H1 (cell line): ENCODE results near the gene TTC32.

Source experiments
- MAFK ChIP-seq: IDR thresholded peaks from 2 replicates; pipeline ENCODE4 v1.6.1; 2012; ENCODE audit warnings: low read depth, mild to moderate bottlenecking, improper control_type of control experiment, low read length
- SIX5 ChIP-seq: IDR thresholded peaks from 2 replicates; pipeline ENCODE4 v1.6.1; 2011; ENCODE audit warnings: mild to moderate bottlenecking, low read depth, low read length
- TF ChIP-seq, protein P1 (sequence below), 3 experiments: IDR thresholded peaks; 1 replicate in 2 of 3; 2 replicates in 1 of 3; pipeline versions ENCODE4 v1.5.1 to v1.6.1; 2011; ENCODE audit warnings: low read length in 3 of 3, mild to moderate bottlenecking in 3 of 3, inconsistent platforms in 2 of 3, low read depth in 1 of 3, moderate library complexity in 1 of 3; ENCODE audit not compliant: insufficient read depth in 1 of 3; ENCODE audit errors: control extremely low read depth in 1 of 3

DNA sequence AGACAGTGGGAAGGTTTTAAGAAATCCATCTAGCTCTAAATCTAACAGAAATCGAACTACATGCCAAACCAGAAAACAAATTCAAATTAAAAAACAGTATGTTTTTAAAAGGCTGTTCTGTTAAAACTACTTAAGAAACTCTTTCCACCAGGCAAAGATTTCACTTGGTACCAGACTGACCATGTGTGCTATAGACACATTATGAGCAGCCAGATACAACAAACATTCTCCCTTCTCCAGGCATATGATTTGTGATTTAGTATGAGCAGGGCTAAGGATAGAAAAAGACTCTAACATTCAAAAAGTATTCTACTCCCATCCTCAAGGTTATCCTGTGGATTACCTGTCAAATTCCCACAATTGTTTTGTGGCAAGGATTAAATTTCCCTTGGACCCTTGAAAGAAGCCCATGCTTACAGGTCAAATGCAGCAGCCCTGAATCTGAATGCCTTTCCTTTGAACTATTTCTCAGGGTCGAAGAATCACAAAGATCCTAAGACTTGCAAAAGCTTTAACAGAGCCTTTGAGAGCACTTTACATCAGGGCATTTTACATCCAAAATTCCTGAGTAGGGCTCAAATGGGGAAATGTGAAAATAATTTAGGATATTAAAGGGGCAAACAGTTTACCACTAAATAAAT, 42.5 kb upstream of the TTC32 start:
- TF ChIP-seq SIX5 (no peak), MAFK (no peak)
- TF ChIP-seq, protein P1, sequence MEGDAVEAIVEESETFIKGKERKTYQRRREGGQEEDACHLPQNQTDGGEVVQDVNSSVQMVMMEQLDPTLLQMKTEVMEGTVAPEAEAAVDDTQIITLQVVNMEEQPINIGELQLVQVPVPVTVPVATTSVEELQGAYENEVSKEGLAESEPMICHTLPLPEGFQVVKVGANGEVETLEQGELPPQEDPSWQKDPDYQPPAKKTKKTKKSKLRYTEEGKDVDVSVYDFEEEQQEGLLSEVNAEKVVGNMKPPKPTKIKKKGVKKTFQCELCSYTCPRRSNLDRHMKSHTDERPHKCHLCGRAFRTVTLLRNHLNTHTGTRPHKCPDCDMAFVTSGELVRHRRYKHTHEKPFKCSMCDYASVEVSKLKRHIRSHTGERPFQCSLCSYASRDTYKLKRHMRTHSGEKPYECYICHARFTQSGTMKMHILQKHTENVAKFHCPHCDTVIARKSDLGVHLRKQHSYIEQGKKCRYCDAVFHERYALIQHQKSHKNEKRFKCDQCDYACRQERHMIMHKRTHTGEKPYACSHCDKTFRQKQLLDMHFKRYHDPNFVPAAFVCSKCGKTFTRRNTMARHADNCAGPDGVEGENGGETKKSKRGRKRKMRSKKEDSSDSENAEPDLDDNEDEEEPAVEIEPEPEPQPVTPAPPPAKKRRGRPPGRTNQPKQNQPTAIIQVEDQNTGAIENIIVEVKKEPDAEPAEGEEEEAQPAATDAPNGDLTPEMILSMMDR (IDR thresholded peaks at IDR 0.05; ENCODE audit: control extremely low read depth in 1 of 3, insufficient read depth in 1 of 3, low read depth in 1 of 3, low read length in 3 of 3), result no peak
